Measurements from ENCODE around the gene ABCC9.

Gene ABCC9

DNA sequence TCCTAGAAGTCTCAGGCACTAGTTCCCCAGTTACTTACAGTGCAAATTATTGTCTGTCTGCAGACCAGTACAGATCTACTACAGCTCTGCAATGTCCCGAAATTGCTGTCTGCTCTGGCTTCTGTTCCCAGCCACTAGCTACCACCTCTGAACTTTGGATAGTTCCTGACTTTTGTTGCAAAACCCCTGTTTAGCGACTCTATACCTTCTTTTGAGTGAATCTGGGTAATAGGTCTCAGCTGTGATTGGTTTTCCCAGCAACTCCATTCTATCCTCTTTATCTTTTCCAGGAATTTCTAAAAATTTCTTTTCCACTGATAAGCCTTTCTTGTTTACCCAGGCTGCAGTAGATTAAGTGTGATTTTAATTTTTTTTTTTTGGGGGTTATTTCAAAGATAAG, 183.5 kb downstream of the ABCC9 start:
- in situ Hi-C loops (cut with MboI; ENCODE audit: low sequenced_read_pairs), result no loop called here
- no peaks in the 10 kb centered on the region for H3K36me3 ChIP-seq (replicated peaks)
- DNase-seq (ENCODE audit: low spot score in 2 of 2), result no peak
- H3K4me1 ChIP-seq, result no peaks in the 10 kb centered on the region
- H3K27me3 ChIP-seq (ENCODE audit: low read depth), result peaks cover 3% of the 10 kb centered on the region; the same call in 1 of the 2 replicates
- H3K4me3 ChIP-seq, result no peak overlapping the region
- no peaks in the 10 kb centered on the region for H3K9me3 ChIP-seq

DNA sequence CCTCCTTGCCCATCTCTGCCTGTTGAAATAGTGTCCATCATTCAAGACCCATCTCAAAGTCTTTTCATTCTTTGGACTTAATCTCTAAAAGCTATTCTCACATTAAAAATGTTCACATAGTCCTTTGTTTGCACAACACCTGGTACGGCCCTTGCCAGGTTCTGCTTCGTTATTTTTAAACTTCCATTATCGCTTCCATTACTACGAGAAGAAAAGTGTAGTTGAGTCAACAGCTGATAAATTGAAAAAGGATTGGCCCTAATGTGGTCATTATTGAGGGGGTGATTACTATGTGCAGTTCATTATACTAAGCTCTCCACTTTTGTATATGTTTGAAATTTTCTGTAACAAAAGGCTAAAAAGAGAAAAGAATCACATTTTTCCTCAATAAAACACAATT, 184.5 kb downstream of the ABCC9 start:
- Histone ChIP-seq H3K36me3 (replicated peaks) (no peaks in the 10 kb centered on the region), H3K4me1 (no peaks in the 10 kb centered on the region), H3K27me3 (ENCODE audit: low read depth) (peaks cover 3% of the 10 kb centered on the region; the same call in 1 of the 2 replicates), H3K4me3 (no peak overlapping the region), H3K9me3 (no peaks in the 10 kb centered on the region)
- in situ Hi-C loops (cut with MboI; ENCODE audit: low sequenced_read_pairs), result no loop called here
- no peak for DNase-seq (ENCODE audit: low spot score in 2 of 2)

DNA sequence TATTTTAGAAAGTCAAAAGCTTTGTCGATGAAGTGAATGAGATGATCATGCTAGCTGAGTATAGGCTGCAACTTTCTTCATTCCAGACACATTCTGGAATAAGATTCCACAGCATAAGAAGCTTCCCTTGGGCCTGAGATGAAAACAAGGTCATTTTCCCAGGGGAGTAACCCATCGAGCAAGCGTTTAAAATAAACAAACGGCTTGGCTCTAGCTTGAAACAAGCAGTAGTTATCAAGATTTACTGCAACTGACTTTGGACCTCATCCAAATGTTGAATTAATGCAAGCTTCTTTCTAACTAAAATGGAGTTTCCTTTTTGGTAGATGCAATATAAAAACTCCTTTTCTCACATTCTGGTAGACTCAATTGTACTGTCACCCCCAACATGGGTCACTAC, 189.7 kb downstream of the ABCC9 start:
- no peak for DNase-seq (ENCODE audit: low spot score in 2 of 2)
- Histone ChIP-seq H3K9me3 (no peaks in the 10 kb centered on the region), H3K4me1 (no peaks in the 10 kb centered on the region), H3K36me3 (replicated peaks) (no peaks in the 10 kb centered on the region), H3K4me3 (no peak overlapping the region), H3K27me3 (ENCODE audit: low read depth) (no peaks in the 10 kb centered on the region)
- in situ Hi-C loops (cut with MboI; ENCODE audit: low sequenced_read_pairs), result no loop called here
